ENCODE measurements around the gene BABAM2.

- TF ChIP-seq CTCF (IDR thresholded peaks at IDR 0.05) (no peak), POLR2A (IDR thresholded peaks at IDR 0.05; ENCODE audit: low read depth) (no peak), POLR2AphosphoS5 (IDR thresholded peaks at IDR 0.05) (no peak)
Measured at GRCh38 chr2:28133778-28134177, 243.2 kb downstream of the BABAM2 start.

All from esophagus muscularis mucosa (tissue), 3 donors.